Fibroblast of mammary gland (primary cell): Measurements from ENCODE around the gene GNG4.
"Not testable (repeated sequence)": the region's sequence is repeated elsewhere in the genome, so short reads cannot be mapped to it uniquely, and the experiment has no call there.

ENCODE experiments used
- DNase-seq: peaks from one replicate; pipeline ENCODE4 v3.0.0-alpha.2; 2010; ENCODE audit warnings: low read depth
- H3K4me3 ChIP-seq: 2 replicates; pipeline ENCODE4 v1.5.1; 2011; ENCODE audit warnings: low read depth, mild to moderate bottlenecking, low read length, moderate library complexity; ENCODE audit not compliant: control insufficient read depth
- CTCF ChIP-seq: conservative IDR thresholded peaks from 2 replicates; pipeline ENCODE4 v1.5.1; 2011; ENCODE audit warnings: low read depth, low read length, inconsistent platforms; ENCODE audit not compliant: control insufficient read depth, insufficient read depth

GNG4 gene

GRCh38 chr1:235643837-235644692 is 5.5 kb downstream of the GNG4 start:
- H3K4me3 ChIP-seq = no peak overlapping the region
- no peak for TF ChIP-seq CTCF
- DNase-seq = no peak

GRCh38 chr1:235642943-235643371 is 6.6 kb downstream of the GNG4 start:
- no peak overlapping the region for H3K4me3 ChIP-seq
- no peak for TF ChIP-seq CTCF
- no peak for DNase-seq

GRCh38 chr1:235642011-235642942 is 7.3 kb downstream of the GNG4 start:
- peak; percentile 66 for DNase-seq
- no peak overlapping the region for H3K4me3 ChIP-seq
- no peak for TF ChIP-seq CTCF

- no peak overlapping the region for H3K4me3 ChIP-seq
- TF ChIP-seq CTCF = no peak
- DNase-seq = no peak
Measured at GRCh38 chr1:235640580-235640979, 9.0 kb downstream of the GNG4 start.

- no peak for TF ChIP-seq CTCF
- H3K4me3 ChIP-seq = no peak overlapping the region
- DNase-seq = no peak
Measured at GRCh38 chr1:235639226-235640205, 10.1 kb downstream of the GNG4 start.

GRCh38 chr1:235638612-235639011 is 11.0 kb downstream of the GNG4 start:
- H3K4me3 ChIP-seq, DNase-seq: not testable (repeated sequence)
